Activated B cell treated with CpG ODN at 0.5 μM for 24 hours (primary cell): Measurements from ENCODE around the gene GUCY1A2. TPM values are rescaled to one million over a fixed set of nuclear protein-coding genes. Genes with fewer than 3 reads are reported as not detected.

Experiments
- ATAC-seq: fragments of 200-7000 bp; cut with Tn5 transposase; one replicate; pipeline ENCODE4 v1.10.0; 2021; ENCODE audit warnings: low read depth, mild to moderate bottlenecking, moderate library complexity
- CTCF ChIA-PET: fragments of 350-600 bp; sonication (Branson Sonifier 250); formaldehyde crosslinking; loops from one replicate; lab custom pipeline; 2021; ENCODE audit warnings: antibody characterized with exemption; lab: Charles Lee
- POLR2A ChIA-PET: fragments of 350-600 bp; sonication (Branson Sonifier 250); formaldehyde crosslinking; loops from one replicate; lab custom pipeline; 2021; ENCODE audit warnings: antibody characterized with exemption; lab: Charles Lee
- DNase-seq: peaks from one replicate; pipeline ENCODE4 v3.0.0; 2022
- H3K27ac Mint-ChIP-seq: one replicate; pipeline ENCODE4 v1.8.0; 2020; ENCODE audit warnings: mixed read lengths
- H3K27me3 Mint-ChIP-seq: one replicate; pipeline ENCODE4 v1.8.0; 2021; ENCODE audit warnings: mixed read lengths
- H3K36me3 Mint-ChIP-seq: one replicate; pipeline ENCODE4 v1.8.0; 2021; ENCODE audit warnings: low read depth, mixed read lengths
- H3K4me1 Mint-ChIP-seq: one replicate; pipeline ENCODE4 v1.8.0; 2021; ENCODE audit warnings: mixed read lengths
- H3K4me3 Mint-ChIP-seq: one replicate; pipeline ENCODE4 v1.8.0; 2020; ENCODE audit warnings: mild to moderate bottlenecking, mixed read lengths
- H3K9me3 Mint-ChIP-seq: one replicate; pipeline ENCODE4 v1.8.0; 2020; ENCODE audit warnings: mixed read lengths
- CTCF ChIP-seq: fragments of 200-600 bp; IDR thresholded peaks from one replicate; pipeline ENCODE4 v1.8.0; 2022; ENCODE audit warnings: antibody characterized with exemption, mild to moderate bottlenecking
- intact Hi-C: fragments of 100-400 bp; cut with micrococcal nuclease; formaldehyde crosslinking; loops from one replicate; pipeline ENCODE4 v1.15.1; 2024
- total RNA-seq: library from RNA; stranded (reverse); gene quantifications from 2 replicates; pipeline ENCODE4 v1.2.3, GENCODE V29; 2022

Gene GUCY1A2
- total RNA-seq, 1 donor from 2014 or later, result not detected

- Mint-ChIP-seq H3K4me3 (no peak overlapping the region), H3K27me3 (no peaks in the 10 kb centered on the region), H3K36me3 (no peaks in the 10 kb centered on the region), H3K27ac (no peak overlapping the region), H3K9me3 (peaks cover 3% of the 10 kb centered on the region), H3K4me1 (no peaks in the 10 kb centered on the region)
- ATAC-seq (no peak), DNase-seq (no peak)
- no peak for TF ChIP-seq CTCF
- POLR2A ChIA-PET, result no interaction called here
- CTCF ChIA-PET, result no interaction called here
- intact Hi-C loops, result no loop called here
Observed at GRCh38 chr11:106695506-106695905, 322.8 kb downstream of the GUCY1A2 start.

DNA sequence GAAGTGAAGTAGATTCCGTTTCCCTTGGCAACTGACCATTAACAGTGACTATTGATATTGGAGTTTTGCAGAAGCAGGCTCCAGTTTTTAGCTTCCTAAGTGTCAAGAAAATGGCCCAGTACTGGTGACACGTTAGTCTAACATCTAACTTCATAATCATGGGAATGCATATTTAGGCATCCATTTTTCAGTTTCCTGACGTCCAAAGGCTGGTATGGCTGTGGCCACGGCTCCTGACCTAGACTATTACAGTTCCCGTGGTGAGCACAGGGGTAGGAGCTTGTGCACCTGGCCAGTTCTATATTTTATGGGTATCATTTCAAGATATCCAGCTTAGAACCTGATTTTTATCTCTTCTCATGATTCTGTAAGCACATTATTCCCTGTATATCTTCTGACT, 323.8 kb downstream of the GUCY1A2 start:
- intact Hi-C loops, result no loop called here
- ChIA-PET CTCF (no interaction called here), POLR2A (no interaction called here)
- Mint-ChIP-seq H3K27ac (no peak overlapping the region), H3K4me3 (no peak overlapping the region), H3K4me1 (no peaks in the 10 kb centered on the region), H3K27me3 (no peaks in the 10 kb centered on the region), H3K36me3 (no peaks in the 10 kb centered on the region), H3K9me3 (peaks cover 3% of the 10 kb centered on the region)
- DNase-seq (no peak), ATAC-seq (no peak)
- no peak for TF ChIP-seq CTCF

DNA sequence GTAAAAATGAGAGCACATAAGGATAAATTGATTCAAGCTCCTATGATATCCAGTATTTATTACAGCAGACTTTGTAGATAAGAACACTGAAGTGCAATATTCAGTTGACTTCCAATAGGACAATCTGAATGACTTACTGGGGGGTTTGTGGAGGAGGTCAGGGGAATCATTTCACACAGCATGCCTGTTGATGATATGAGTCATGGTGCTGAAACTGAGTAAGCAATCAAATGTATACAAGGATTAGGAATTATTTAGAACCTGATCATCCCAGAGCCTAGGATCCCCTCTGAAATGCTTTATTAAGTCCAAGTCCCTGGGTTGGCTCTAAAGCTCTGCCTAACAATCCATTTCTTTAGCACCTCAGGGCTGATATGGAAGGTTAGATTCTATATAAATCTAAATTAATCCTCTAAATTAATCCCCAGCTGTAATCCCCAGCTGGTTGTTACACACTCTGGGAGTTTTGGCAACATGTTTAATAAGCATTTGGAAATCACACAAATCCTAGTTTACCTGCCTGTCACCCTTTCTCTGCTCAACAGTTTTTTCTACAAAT, 326.4 kb downstream of the GUCY1A2 start:
- H3K4me1 Mint-ChIP-seq, result no peaks in the 10 kb centered on the region
- intact Hi-C loops, result no loop called here
- ATAC-seq, result no peak

DNA sequence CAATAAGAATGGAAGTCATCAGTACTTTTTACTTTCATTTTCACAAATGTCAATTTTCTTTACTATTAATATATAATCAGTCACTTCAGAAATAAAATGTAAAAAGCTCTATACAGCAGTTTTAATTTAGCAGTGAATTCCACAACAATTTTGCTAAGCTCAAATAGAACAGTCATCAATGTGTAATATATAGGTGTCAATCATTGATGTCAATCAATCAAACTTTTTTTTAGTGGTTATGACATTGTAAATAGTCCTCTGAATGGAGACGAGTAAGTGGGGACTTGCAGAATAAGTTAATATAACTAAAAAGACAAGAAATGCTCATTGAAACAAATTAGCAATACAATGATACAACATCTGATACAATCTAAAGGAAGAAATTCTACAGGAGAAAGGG, 327.4 kb downstream of the GUCY1A2 start:
- Mint-ChIP-seq H3K36me3 (no peaks in the 10 kb centered on the region), H3K9me3 (peaks cover 3% of the 10 kb centered on the region), H3K27me3 (no peaks in the 10 kb centered on the region), H3K4me1 (no peaks in the 10 kb centered on the region), H3K27ac (no peak overlapping the region), H3K4me3 (no peak overlapping the region)
- TF ChIP-seq CTCF, result no peak
- POLR2A ChIA-PET, result no interaction called here
- ATAC-seq (no peak), DNase-seq (no peak)
- CTCF ChIA-PET, result no interaction called here
- intact Hi-C loops, result no loop called here

More for the DNA sequence above, 326.4 kb downstream of the GUCY1A2 start:
- Mint-ChIP-seq H3K27ac (no peak overlapping the region), H3K27me3 (no peaks in the 10 kb centered on the region), H3K9me3 (peaks cover 3% of the 10 kb centered on the region), H3K36me3 (no peaks in the 10 kb centered on the region), H3K4me3 (no peak overlapping the region)
- TF ChIP-seq CTCF, result no peak
- DNase-seq, result no peak
- CTCF ChIA-PET, result no interaction called here
- POLR2A ChIA-PET, result no interaction called here

- no peak for DNase-seq
- ChIA-PET POLR2A (no interaction called here), CTCF (no interaction called here)
- no peaks in the 10 kb centered on the region for H3K4me1 Mint-ChIP-seq
- H3K36me3 Mint-ChIP-seq, result no peaks in the 10 kb centered on the region
- TF ChIP-seq CTCF, result no peak
- no peaks in the 10 kb centered on the region for H3K27me3 Mint-ChIP-seq
- H3K4me3 Mint-ChIP-seq, result no peak overlapping the region
- no peaks in the 10 kb centered on the region for H3K9me3 Mint-ChIP-seq
- H3K27ac Mint-ChIP-seq, result no peak overlapping the region
- intact Hi-C loops, result no loop called here
- no peak for ATAC-seq
Observed at GRCh38 chr11:106684944-106685343, 333.3 kb downstream of the GUCY1A2 start.
